HCT116 (cell line): Measurements from ENCODE around the gene ZNF655. TPM values are rescaled to one million over a fixed set of nuclear protein-coding genes. Genes with fewer than 3 reads are reported as not detected.

Source experiments
- ATAC-seq: fragments of 200-7000 bp; cut with Tn5 transposase; 2 replicates; pipeline ENCODE4 v1.9.1; 2020; ENCODE audit warnings: mild to moderate bottlenecking, moderate library complexity
- BruUV-seq: library from RNA; stranded (reverse); fragments of 400-500 nt; replicated peaks from 2 replicates; lab custom pipeline; 2021; lab: Mats Ljungman, UMichigan
- CTCF ChIA-PET: fragments of 300-600 bp; sonication (Branson Sonifier 250); formaldehyde crosslinking; loops from one replicate; lab custom pipeline; 2021; ENCODE audit warnings: antibody characterized with exemption; lab: Charles Lee
- POLR2A ChIA-PET: fragments of 300-600, 350-600 bp; sonication (Branson Sonifier 250); formaldehyde crosslinking; loops from one replicate; lab custom pipeline; 2021; ENCODE audit warnings: antibody characterized with exemption; lab: Charles Lee
- RAD21 ChIA-PET, 2 experiments: fragments of 300-600 bp; sonication (Branson Sonifier 250); formaldehyde crosslinking; loops; one replicate each; lab custom pipeline; 2023; ENCODE audit warnings: low total read pairs in 2 of 2; ENCODE audit not compliant: uncharacterized antibody in 2 of 2, unreplicated experiment in 2 of 2, low non-redundant PET in 1 of 2; lab: Charles Lee
- DNase-seq: peaks from one replicate; pipeline ENCODE4 v3.0.0-alpha.2; 2010; ENCODE audit warnings: low read depth, low spot score
- H2AFZ ChIP-seq: fragments of 200-600 bp; shearing (Covaris generic), sonication (generic); 2 replicates; pipeline ENCODE4 v1.6.1; 2017; ENCODE audit warnings: low read depth, mixed run types, mixed read lengths, antibody characterized with exemption, low read length; ENCODE audit not compliant: poor library complexity, severe bottlenecking
- H3K27ac ChIP-seq: 2 replicates; pipeline ENCODE4 v1.5.1; 2012; ENCODE audit warnings: low read depth, low read length
- H3K27me3 ChIP-seq: fragments of 200-600 bp; sonication (generic); 2 replicates; pipeline ENCODE4 v1.6.1; 2016; ENCODE audit warnings: mixed run types, low read length, mixed read lengths; ENCODE audit not compliant: insufficient read depth
- H3K36me3 ChIP-seq, 2 experiments: fragments of 200-500 bp in 1 of 2; fragments of 200-600 bp in 1 of 2; sonication (Bioruptor generic) in 1 of 2; sonication (generic) in 1 of 2; 2 replicates each; pipeline versions ENCODE4 v1.5.1 to v1.6.1; 2014 to 2016; ENCODE audit warnings: low read length in 2 of 2, inconsistent platforms in 1 of 2, mixed read lengths in 1 of 2, mixed run types in 1 of 2; ENCODE audit not compliant: insufficient read depth in 2 of 2, control insufficient read depth in 1 of 2
- H3K4me1 ChIP-seq, 2 experiments: fragments of 200-600 bp in 1 of 2; sonication (generic) in 1 of 2; 2 replicates each; pipeline versions ENCODE4 v1.5.1 to v1.6.1; 2012 to 2017; ENCODE audit warnings: low read length in 2 of 2, inconsistent platforms in 1 of 2, mild to moderate bottlenecking in 1 of 2, mixed read lengths in 1 of 2, mixed run types in 1 of 2, moderate library complexity in 1 of 2; ENCODE audit not compliant: insufficient read depth in 2 of 2, control insufficient read depth in 1 of 2
- H3K4me2 ChIP-seq: fragments of 200-600 bp; sonication (generic); 2 replicates; pipeline ENCODE4 v1.6.1; 2017; ENCODE audit warnings: mixed run types, low read length, mixed read lengths
- H3K4me3 ChIP-seq, 2 experiments: fragments of 200-600 bp in 1 of 2; sonication (generic) in 1 of 2; replicated peaks in 1 of 2; 2 replicates each; pipeline ENCODE4 v1.5.1; 2011 to 2016; ENCODE audit warnings: low read length in 2 of 2, control low read depth in 1 of 2, low read depth in 1 of 2, mild to moderate bottlenecking in 1 of 2, mixed read lengths in 1 of 2, mixed run types in 1 of 2
- H3K79me2 ChIP-seq: fragments of 200-600 bp; sonication (generic); 2 replicates; pipeline ENCODE4 v1.6.1; 2017; ENCODE audit warnings: mild to moderate bottlenecking, mixed run types, low read length, moderate library complexity, mixed read lengths; ENCODE audit not compliant: insufficient read depth
- H3K9ac ChIP-seq: fragments of 200-600 bp; sonication (generic); 2 replicates; pipeline ENCODE4 v1.6.1; 2016; ENCODE audit warnings: low read length, mixed read lengths
- H3K9me2 ChIP-seq: fragments of 200-600 bp; sonication (generic), shearing (Covaris generic); 2 replicates; pipeline ENCODE4 v1.6.1; 2017; ENCODE audit warnings: mixed run types, mild to moderate bottlenecking, moderate library complexity; ENCODE audit not compliant: insufficient read depth
- H3K9me3 ChIP-seq, 2 experiments: fragments of 200-500 bp in 1 of 2; fragments of 200-600 bp in 1 of 2; sonication (Bioruptor generic) in 1 of 2; sonication (generic) in 1 of 2; 2 replicates each; pipeline ENCODE4 v1.6.1; 2014 to 2017; ENCODE audit warnings: low read length in 2 of 2, mixed read lengths in 2 of 2, inconsistent platforms in 1 of 2, low read depth in 1 of 2, mild to moderate bottlenecking in 1 of 2, mixed run types in 1 of 2, moderate library complexity in 1 of 2; ENCODE audit not compliant: control insufficient read depth in 1 of 2, insufficient read depth in 1 of 2
- H4K20me1 ChIP-seq: fragments of 200-600 bp; sonication (generic), shearing (Covaris generic); 2 replicates; pipeline ENCODE4 v1.6.1; 2017; ENCODE audit warnings: mixed run types, mild to moderate bottlenecking, moderate library complexity; ENCODE audit not compliant: insufficient read depth
- CEBPB ChIP-seq: IDR thresholded peaks from 2 replicates; pipeline ENCODE4 v1.6.1; 2012; ENCODE audit warnings: low read depth
- POLR2AphosphoS5 ChIP-seq: IDR thresholded peaks from 2 replicates; pipeline ENCODE4 v1.6.1; 2011; ENCODE audit warnings: mild to moderate bottlenecking, low read depth, low read length, moderate library complexity
- RAD21 ChIP-seq: IDR thresholded peaks from 2 replicates; pipeline ENCODE4 v1.6.1; 2012; ENCODE audit warnings: low read depth, mild to moderate bottlenecking
- TCF7L2 ChIP-seq: IDR thresholded peaks from 2 replicates; pipeline ENCODE4 v1.7.0; 2011; ENCODE audit warnings: borderline replicate concordance, inconsistent platforms; ENCODE audit not compliant: insufficient read depth, insufficient read length; ENCODE audit errors: extremely low read depth
- YY1 ChIP-seq: IDR thresholded peaks from 2 replicates; pipeline ENCODE4 v1.6.1; 2011; ENCODE audit warnings: low read length, low read depth, moderate library complexity, mild to moderate bottlenecking; ENCODE audit not compliant: insufficient replicate concordance; ENCODE audit errors: extremely low read depth
- intact Hi-C: fragments of 100-400 bp; cut with micrococcal nuclease; formaldehyde crosslinking; loops from 2 replicates; pipeline ENCODE4 v1.10.0; 2022
- total RNA-seq: library from RNA; stranded (reverse); gene quantifications from one replicate; pipeline ENCODE4 v1.2.1, GENCODE V29; 2021; ENCODE audit not compliant: unreplicated experiment
- TF ChIP-seq, protein P1 (sequence below): IDR thresholded peaks from 2 replicates; pipeline ENCODE4 v1.6.1; 2012
- TF ChIP-seq, protein P2 (sequence below), 3 experiments: fragments of 200-600 bp in 1 of 3; sonication (generic) in 1 of 3; IDR thresholded peaks in 2 of 3; conservative IDR thresholded peaks in 1 of 3; 2 replicates each; pipeline ENCODE4 v1.5.1; 2012 to 2017; ENCODE audit warnings: low read depth in 2 of 3, low read length in 2 of 3, antibody characterized with exemption in 1 of 3, borderline replicate concordance in 1 of 3, control low read depth in 1 of 3, mild to moderate bottlenecking in 1 of 3, mixed read lengths in 1 of 3, mixed run types in 1 of 3, moderate library complexity in 1 of 3; ENCODE audit not compliant: insufficient read depth in 1 of 3
- TF ChIP-seq, protein P3 (sequence below): IDR thresholded peaks from 2 replicates; pipeline ENCODE4 v1.6.1; 2011; ENCODE audit warnings: mild to moderate bottlenecking, low read length, moderate library complexity; ENCODE audit not compliant: insufficient replicate concordance; ENCODE audit errors: extremely low read depth

ZNF655 gene
- total RNA-seq, 1 experiment from 2014 or later: 45.0 TPM

GRCh38 chr7:99535667-99536066 lies 22.8 kb upstream of the ZNF655 start (continued):
- TF ChIP-seq, protein P1, sequence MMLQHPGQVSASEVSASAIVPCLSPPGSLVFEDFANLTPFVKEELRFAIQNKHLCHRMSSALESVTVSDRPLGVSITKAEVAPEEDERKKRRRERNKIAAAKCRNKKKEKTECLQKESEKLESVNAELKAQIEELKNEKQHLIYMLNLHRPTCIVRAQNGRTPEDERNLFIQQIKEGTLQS: no peak
- no peak for TF ChIP-seq YY1
- TF ChIP-seq, all 23 proteins: peak for 0

GRCh38 chr7:99539213-99539811 lies 19.1 kb upstream of the ZNF655 start:
- Histone ChIP-seq H3K27me3 (no peaks in the 10 kb centered on the region), H3K4me2 (no peak overlapping the region), H2AFZ (no peak overlapping the region), H3K79me2 (no peaks in the 10 kb centered on the region), H3K4me3 (no peak overlapping the region), H3K27ac (no peak overlapping the region), H3K9me2 (no peaks in the 10 kb centered on the region), H3K4me1 (no peaks in the 10 kb centered on the region), H3K9ac (no peak overlapping the region), H3K9me3 (peaks cover 7 to 13% of the 10 kb centered on the region in 2 experiments; a peak in 2 of 4 replicates), H4K20me1 (no peaks in the 10 kb centered on the region), H3K36me3 (no peaks in the 10 kb centered on the region)
- ChIA-PET CTCF (no interaction called here), POLR2A (interaction anchor here (1.1 kb wide), 1 partner anchor 20 kb away, joined by 3 read pairs; no protein-coding TSS in a partner anchor), RAD21 (no interaction called here)
- BruUV-seq: no TSS peak
- intact Hi-C loops: no loop called here
- no peak for DNase-seq
- ATAC-seq: no peak
- TF ChIP-seq RAD21 (no peak), CEBPB (no peak), TCF7L2 (no peak), POLR2AphosphoS5 (no peak)
- TF ChIP-seq, protein P2, sequence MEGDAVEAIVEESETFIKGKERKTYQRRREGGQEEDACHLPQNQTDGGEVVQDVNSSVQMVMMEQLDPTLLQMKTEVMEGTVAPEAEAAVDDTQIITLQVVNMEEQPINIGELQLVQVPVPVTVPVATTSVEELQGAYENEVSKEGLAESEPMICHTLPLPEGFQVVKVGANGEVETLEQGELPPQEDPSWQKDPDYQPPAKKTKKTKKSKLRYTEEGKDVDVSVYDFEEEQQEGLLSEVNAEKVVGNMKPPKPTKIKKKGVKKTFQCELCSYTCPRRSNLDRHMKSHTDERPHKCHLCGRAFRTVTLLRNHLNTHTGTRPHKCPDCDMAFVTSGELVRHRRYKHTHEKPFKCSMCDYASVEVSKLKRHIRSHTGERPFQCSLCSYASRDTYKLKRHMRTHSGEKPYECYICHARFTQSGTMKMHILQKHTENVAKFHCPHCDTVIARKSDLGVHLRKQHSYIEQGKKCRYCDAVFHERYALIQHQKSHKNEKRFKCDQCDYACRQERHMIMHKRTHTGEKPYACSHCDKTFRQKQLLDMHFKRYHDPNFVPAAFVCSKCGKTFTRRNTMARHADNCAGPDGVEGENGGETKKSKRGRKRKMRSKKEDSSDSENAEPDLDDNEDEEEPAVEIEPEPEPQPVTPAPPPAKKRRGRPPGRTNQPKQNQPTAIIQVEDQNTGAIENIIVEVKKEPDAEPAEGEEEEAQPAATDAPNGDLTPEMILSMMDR (IDR thresholded peaks at IDR 0.05 in 2 of 3, conservative IDR thresholded peaks at IDR 0.05 in 1 of 3; ENCODE audit: borderline replicate concordance in 1 of 3, insufficient read depth in 1 of 3, low read depth in 2 of 3, low read length in 2 of 3): no peak
- TF ChIP-seq, protein P3, sequence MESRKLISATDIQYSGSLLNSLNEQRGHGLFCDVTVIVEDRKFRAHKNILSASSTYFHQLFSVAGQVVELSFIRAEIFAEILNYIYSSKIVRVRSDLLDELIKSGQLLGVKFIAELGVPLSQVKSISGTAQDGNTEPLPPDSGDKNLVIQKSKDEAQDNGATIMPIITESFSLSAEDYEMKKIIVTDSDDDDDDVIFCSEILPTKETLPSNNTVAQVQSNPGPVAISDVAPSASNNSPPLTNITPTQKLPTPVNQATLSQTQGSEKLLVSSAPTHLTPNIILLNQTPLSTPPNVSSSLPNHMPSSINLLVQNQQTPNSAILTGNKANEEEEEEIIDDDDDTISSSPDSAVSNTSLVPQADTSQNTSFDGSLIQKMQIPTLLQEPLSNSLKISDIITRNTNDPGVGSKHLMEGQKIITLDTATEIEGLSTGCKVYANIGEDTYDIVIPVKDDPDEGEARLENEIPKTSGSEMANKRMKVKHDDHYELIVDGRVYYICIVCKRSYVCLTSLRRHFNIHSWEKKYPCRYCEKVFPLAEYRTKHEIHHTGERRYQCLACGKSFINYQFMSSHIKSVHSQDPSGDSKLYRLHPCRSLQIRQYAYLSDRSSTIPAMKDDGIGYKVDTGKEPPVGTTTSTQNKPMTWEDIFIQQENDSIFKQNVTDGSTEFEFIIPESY: no peak
